ENCODE results near the gene CALB2. TPM values are rescaled to one million over a fixed set of nuclear protein-coding genes. Genes with fewer than 3 reads are reported as not detected.
"Not testable (repeated sequence)": the region's sequence is repeated elsewhere in the genome, so short reads cannot be mapped to it uniquely, and the experiment has no call there.

CALB2 gene
- polyA plus RNA-seq (2012; ENCODE audit: missing spikeins): not detected

DNA sequence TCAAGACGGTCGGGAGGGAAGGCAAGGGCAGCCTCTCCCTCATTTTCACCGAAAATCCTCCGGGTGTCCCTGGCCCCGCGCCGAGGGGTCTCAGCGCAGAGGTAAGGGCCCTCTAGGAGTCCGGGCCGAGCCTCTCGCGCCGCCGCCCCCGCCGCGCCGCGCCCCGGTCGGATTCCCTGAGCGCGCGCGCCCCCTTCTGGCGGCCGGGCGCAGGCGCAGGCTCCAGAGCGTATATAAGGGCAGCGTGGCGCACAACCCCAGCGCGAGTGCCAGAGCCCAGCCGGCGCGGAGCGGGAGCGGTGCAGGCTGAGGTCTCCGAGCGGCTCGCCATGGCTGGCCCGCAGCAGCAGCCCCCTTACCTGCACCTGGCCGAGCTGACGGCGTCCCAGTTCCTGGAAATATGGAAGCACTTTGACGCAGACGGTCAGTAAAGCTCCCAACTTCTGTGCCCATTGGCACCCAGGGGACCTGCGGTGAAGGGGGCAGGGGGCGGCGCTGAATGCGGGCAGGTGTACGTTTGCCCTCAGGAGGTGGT is at the start of gene CALB2:
Gene CALB2 (plus strand): TSS at position 260 of the 535 bp plus-strand sequence. CDS start 70 bp downstream, at position 330.
- peak; percentile 86 for DNase-seq (ENCODE audit: insufficient read length)
- TF ChIP-seq TAF1 (IDR thresholded peaks at IDR 0.05; ENCODE audit: borderline replicate concordance, low read depth, low read length) (no peak), POLR2A (IDR thresholded peaks at IDR 0.05; ENCODE audit: low read depth, low read length) (no peak), POLR2AphosphoS5 (IDR thresholded peaks at IDR 0.05; ENCODE audit: low read depth, low read length) (no peak)
- peak; percentile 62 for FAIRE-seq

DNA sequence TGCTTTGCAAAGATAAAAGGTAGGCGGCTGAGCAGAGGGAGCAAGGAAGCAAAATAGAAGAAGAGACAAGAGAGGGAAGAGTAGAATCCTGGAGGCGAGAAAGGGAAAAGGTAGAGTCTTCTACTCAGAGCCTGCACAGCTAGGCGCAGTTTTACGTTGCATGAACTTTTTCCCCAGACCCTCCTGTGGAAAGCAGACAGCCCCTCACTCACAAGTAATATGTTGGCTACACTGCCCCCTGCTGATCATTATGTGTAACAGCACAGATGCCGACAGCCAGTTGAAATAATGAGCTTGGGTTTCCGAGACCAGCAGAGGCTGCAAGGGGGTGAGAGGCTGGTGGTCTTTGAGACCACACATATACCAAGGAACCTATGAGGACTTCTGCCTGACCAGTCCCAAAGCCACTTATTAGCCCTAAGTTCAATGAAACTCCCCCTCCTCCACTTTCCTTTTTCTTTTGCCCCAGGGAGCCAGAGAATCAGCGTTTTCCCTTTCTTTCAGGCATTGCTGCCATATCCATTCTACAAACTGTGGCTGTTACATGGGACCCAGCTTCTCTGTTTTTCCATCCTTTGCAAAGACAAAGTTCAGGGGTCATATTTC is 46.9 kb upstream of the CALB2 start:
- DNase-seq (ENCODE audit: insufficient read length): no peak
- peak; percentile 86 for FAIRE-seq
- TF ChIP-seq POLR2A (IDR thresholded peaks at IDR 0.05; ENCODE audit: low read depth, low read length) (no peak), POLR2AphosphoS5 (IDR thresholded peaks at IDR 0.05; ENCODE audit: low read depth, low read length) (no peak), TAF1 (IDR thresholded peaks at IDR 0.05; ENCODE audit: borderline replicate concordance, low read depth, low read length) (no peak)

- FAIRE-seq: not testable (repeated sequence)
These were observed 44.9 kb upstream of the CALB2 start for GRCh38 chr16:71313591-71313990.

GRCh38 chr16:71315269-71315668 is 43.3 kb upstream of the CALB2 start:
- DNase-seq (ENCODE audit: insufficient read length): no peak
- no peak for FAIRE-seq
- TF ChIP-seq TAF1 (IDR thresholded peaks at IDR 0.05; ENCODE audit: borderline replicate concordance, low read depth, low read length): no peak
- TF ChIP-seq POLR2A (IDR thresholded peaks at IDR 0.05; ENCODE audit: low read depth, low read length): no peak
- TF ChIP-seq POLR2AphosphoS5 (IDR thresholded peaks at IDR 0.05; ENCODE audit: low read depth, low read length): no peak

More at GRCh38 chr16:71313591-71313990, 44.9 kb upstream of the CALB2 start:
- DNase-seq (ENCODE audit: insufficient read length): not testable (repeated sequence)

DNA sequence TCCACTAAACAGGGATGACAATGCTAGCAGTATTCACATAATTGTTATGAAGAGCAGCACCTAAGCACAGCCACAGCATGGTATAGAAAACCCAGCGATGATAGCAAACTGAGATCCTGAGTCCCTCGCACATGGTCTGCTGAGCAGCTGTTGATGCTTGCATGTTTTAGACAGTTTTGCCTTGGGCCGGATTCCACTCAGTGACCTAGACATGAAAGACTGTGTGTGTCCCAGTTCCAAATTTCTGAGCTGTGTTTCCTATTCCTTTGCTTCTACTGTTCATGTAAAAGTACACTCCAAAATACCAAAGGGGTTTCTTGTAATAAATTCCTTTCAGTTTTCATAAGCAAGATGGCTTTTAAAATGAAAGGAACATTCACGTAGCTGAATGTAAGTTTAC is 38.5 kb upstream of the CALB2 start:
- FAIRE-seq (no peak), DNase-seq (ENCODE audit: insufficient read length) (no peak)
- TF ChIP-seq TAF1 (IDR thresholded peaks at IDR 0.05; ENCODE audit: borderline replicate concordance, low read depth, low read length) (no peak), POLR2A (IDR thresholded peaks at IDR 0.05; ENCODE audit: low read depth, low read length) (no peak), POLR2AphosphoS5 (IDR thresholded peaks at IDR 0.05; ENCODE audit: low read depth, low read length) (no peak)

DNA sequence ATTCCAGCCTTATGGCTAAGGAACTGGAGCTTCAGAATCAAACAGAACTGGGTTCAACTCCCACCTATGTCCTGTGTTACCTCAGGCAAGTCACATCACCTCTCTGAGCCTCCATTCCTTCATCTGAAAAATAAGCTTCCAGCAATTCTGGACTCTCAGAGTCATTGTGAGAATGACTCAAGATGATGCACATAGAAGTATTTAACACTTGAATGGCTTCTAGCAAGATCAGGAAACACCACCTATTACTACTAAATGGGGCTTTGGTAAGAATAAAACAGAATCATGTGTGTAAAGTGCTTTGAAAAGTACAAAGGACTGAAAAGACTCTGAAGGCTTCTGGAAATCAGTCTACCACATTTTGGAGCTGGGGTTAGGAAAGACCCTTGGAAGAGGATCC is 30.8 kb upstream of the CALB2 start:
- no peak for FAIRE-seq
- no peak for DNase-seq (ENCODE audit: insufficient read length)
- TF ChIP-seq POLR2AphosphoS5 (IDR thresholded peaks at IDR 0.05; ENCODE audit: low read depth, low read length) (no peak), TAF1 (IDR thresholded peaks at IDR 0.05; ENCODE audit: borderline replicate concordance, low read depth, low read length) (no peak), POLR2A (IDR thresholded peaks at IDR 0.05; ENCODE audit: low read depth, low read length) (no peak)

GRCh38 chr16:71328151-71328550 is 30.4 kb upstream of the CALB2 start:
- TF ChIP-seq POLR2AphosphoS5 (IDR thresholded peaks at IDR 0.05; ENCODE audit: low read depth, low read length) (no peak), POLR2A (IDR thresholded peaks at IDR 0.05; ENCODE audit: low read depth, low read length) (no peak), TAF1 (IDR thresholded peaks at IDR 0.05; ENCODE audit: borderline replicate concordance, low read depth, low read length) (no peak)
- no peak for FAIRE-seq
- DNase-seq (ENCODE audit: insufficient read length): no peak

GRCh38 chr16:71337631-71338030 is 20.9 kb upstream of the CALB2 start:
- FAIRE-seq (no peak), DNase-seq (ENCODE audit: insufficient read length) (no peak)
- TF ChIP-seq POLR2AphosphoS5 (IDR thresholded peaks at IDR 0.05; ENCODE audit: low read depth, low read length) (no peak), POLR2A (IDR thresholded peaks at IDR 0.05; ENCODE audit: low read depth, low read length) (no peak), TAF1 (IDR thresholded peaks at IDR 0.05; ENCODE audit: borderline replicate concordance, low read depth, low read length) (no peak)

GRCh38 chr16:71338193-71338592 is 20.3 kb upstream of the CALB2 start:
- no peak for TF ChIP-seq POLR2A (IDR thresholded peaks at IDR 0.05; ENCODE audit: low read depth, low read length)
- TF ChIP-seq POLR2AphosphoS5 (IDR thresholded peaks at IDR 0.05; ENCODE audit: low read depth, low read length): no peak
- no peak for TF ChIP-seq TAF1 (IDR thresholded peaks at IDR 0.05; ENCODE audit: borderline replicate concordance, low read depth, low read length)
- FAIRE-seq (no peak), DNase-seq (ENCODE audit: insufficient read length) (no peak)

DNA sequence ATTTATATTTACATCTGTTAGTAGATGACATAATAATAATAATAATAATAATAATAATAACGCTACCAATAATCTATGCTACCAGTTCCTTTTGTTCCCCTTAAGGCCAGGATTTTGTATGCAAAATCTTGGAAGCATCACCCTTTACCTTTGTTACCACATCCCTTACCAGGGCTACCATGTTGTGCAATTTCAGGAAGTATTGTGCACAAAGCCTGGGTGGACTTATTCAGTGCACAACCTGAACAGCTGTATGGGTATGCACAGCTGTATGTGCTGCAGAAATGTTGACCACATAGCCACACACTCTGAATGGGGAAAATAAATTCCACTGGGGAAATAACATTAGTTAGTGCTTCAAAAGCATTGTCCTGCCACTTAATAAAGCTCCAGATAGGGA is 19.9 kb upstream of the CALB2 start:
- no peak for TF ChIP-seq POLR2AphosphoS5 (IDR thresholded peaks at IDR 0.05; ENCODE audit: low read depth, low read length)
- TF ChIP-seq POLR2A (IDR thresholded peaks at IDR 0.05; ENCODE audit: low read depth, low read length): no peak
- TF ChIP-seq TAF1 (IDR thresholded peaks at IDR 0.05; ENCODE audit: borderline replicate concordance, low read depth, low read length): no peak
- FAIRE-seq (no peak), DNase-seq (ENCODE audit: insufficient read length) (no peak)

GRCh38 chr16:71339236-71340171 is 19.0 kb upstream of the CALB2 start:
- FAIRE-seq: no peak
- TF ChIP-seq POLR2AphosphoS5 (IDR thresholded peaks at IDR 0.05; ENCODE audit: low read depth, low read length): no peak
- no peak for TF ChIP-seq POLR2A (IDR thresholded peaks at IDR 0.05; ENCODE audit: low read depth, low read length)
- no peak for TF ChIP-seq TAF1 (IDR thresholded peaks at IDR 0.05; ENCODE audit: borderline replicate concordance, low read depth, low read length)

More at GRCh38 chr16:71339236-71340171, 19.0 kb upstream of the CALB2 start:
- no peak for DNase-seq (ENCODE audit: insufficient read length)

Measured in GM12892 (cell line).